Neural cell (in vitro differentiated cells): Measurements from ENCODE around the gene LRRFIP2.

Source experiments
- TF ChIP-seq, protein P1 (sequence below): fragments of 450-650 bp; IDR thresholded peaks from 2 replicates; pipeline ENCODE4 v1.5.1; 2014; ENCODE audit warnings: antibody characterized with exemption, mild to moderate bottlenecking, moderate library complexity; ENCODE audit not compliant: poor library complexity, severe bottlenecking
- TF ChIP-seq, protein P2 (sequence below): IDR thresholded peaks from 2 replicates; pipeline ENCODE4 v1.6.1; 2012; ENCODE audit warnings: borderline replicate concordance

DNA sequence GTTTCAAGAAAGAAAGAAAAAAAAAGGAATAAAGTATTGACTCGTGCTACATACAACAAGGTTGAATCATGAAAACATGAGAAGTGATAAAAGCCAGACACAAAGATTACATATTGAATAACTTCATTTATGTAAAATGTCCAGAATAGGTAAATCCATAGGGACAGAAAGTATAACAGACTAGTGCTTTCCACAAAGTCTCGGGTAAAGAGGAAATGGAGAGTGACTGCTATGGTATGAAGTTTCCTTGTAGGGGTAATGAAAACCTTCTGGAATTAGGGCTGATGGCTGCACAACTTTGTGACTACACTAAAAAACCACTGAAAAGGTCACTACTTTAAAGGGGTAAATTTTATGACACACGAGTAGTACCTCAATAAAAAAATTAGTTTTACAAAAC, 13.0 kb downstream of the LRRFIP2 start:
- TF ChIP-seq, protein P1, sequence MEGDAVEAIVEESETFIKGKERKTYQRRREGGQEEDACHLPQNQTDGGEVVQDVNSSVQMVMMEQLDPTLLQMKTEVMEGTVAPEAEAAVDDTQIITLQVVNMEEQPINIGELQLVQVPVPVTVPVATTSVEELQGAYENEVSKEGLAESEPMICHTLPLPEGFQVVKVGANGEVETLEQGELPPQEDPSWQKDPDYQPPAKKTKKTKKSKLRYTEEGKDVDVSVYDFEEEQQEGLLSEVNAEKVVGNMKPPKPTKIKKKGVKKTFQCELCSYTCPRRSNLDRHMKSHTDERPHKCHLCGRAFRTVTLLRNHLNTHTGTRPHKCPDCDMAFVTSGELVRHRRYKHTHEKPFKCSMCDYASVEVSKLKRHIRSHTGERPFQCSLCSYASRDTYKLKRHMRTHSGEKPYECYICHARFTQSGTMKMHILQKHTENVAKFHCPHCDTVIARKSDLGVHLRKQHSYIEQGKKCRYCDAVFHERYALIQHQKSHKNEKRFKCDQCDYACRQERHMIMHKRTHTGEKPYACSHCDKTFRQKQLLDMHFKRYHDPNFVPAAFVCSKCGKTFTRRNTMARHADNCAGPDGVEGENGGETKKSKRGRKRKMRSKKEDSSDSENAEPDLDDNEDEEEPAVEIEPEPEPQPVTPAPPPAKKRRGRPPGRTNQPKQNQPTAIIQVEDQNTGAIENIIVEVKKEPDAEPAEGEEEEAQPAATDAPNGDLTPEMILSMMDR: no peak
- TF ChIP-seq, protein P2, sequence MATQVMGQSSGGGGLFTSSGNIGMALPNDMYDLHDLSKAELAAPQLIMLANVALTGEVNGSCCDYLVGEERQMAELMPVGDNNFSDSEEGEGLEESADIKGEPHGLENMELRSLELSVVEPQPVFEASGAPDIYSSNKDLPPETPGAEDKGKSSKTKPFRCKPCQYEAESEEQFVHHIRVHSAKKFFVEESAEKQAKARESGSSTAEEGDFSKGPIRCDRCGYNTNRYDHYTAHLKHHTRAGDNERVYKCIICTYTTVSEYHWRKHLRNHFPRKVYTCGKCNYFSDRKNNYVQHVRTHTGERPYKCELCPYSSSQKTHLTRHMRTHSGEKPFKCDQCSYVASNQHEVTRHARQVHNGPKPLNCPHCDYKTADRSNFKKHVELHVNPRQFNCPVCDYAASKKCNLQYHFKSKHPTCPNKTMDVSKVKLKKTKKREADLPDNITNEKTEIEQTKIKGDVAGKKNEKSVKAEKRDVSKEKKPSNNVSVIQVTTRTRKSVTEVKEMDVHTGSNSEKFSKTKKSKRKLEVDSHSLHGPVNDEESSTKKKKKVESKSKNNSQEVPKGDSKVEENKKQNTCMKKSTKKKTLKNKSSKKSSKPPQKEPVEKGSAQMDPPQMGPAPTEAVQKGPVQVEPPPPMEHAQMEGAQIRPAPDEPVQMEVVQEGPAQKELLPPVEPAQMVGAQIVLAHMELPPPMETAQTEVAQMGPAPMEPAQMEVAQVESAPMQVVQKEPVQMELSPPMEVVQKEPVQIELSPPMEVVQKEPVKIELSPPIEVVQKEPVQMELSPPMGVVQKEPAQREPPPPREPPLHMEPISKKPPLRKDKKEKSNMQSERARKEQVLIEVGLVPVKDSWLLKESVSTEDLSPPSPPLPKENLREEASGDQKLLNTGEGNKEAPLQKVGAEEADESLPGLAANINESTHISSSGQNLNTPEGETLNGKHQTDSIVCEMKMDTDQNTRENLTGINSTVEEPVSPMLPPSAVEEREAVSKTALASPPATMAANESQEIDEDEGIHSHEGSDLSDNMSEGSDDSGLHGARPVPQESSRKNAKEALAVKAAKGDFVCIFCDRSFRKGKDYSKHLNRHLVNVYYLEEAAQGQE: no peak
